Suprapubic skin (tissue), 4 donors: Measurements from ENCODE around the gene WDR73. TPM values are rescaled to one million over a fixed set of nuclear protein-coding genes. Genes with fewer than 3 reads are reported as not detected.

Experiments used
- DNase-seq, 2 donors: peaks; one replicate each; pipeline ENCODE4 v3.0.0-alpha.2; 2019; ENCODE audit warnings: low spot score in 2 of 2
- H3K27ac ChIP-seq: fragments of 200-600 bp; sonication (generic); one replicate; pipeline ENCODE4 v1.5.1; 2019
- H3K27me3 ChIP-seq: fragments of 200-600 bp; sonication (generic); one replicate; pipeline ENCODE4 v1.5.1; 2019
- H3K36me3 ChIP-seq: fragments of 200-600 bp; sonication (generic); one replicate; pipeline ENCODE4 v1.5.1; 2019
- H3K4me1 ChIP-seq: fragments of 200-600 bp; sonication (generic); one replicate; pipeline ENCODE4 v1.5.1; 2019
- H3K4me3 ChIP-seq: fragments of 200-600 bp; sonication (generic); one replicate; pipeline ENCODE4 v1.5.1; 2019; ENCODE audit warnings: mild to moderate bottlenecking
- H3K9me3 ChIP-seq: fragments of 200-600 bp; sonication (generic); one replicate; pipeline ENCODE4 v1.5.1; 2019
- EP300 ChIP-seq: sonication (generic); formaldehyde crosslinking; IDR thresholded peaks from one replicate; pipeline ENCODE4 v1.6.1; 2017; ENCODE audit warnings: antibody characterized with exemption
- POLR2A ChIP-seq, 2 donors: fragments of 450-650 bp; IDR thresholded peaks; one replicate each; pipeline ENCODE4 v1.6.1; 2017; ENCODE audit warnings: antibody characterized with exemption in 2 of 2, mild to moderate bottlenecking in 2 of 2, moderate library complexity in 2 of 2
- POLR2AphosphoS5 ChIP-seq, 3 donors: sonication (generic); formaldehyde crosslinking; IDR thresholded peaks; one replicate each; pipeline ENCODE4 v1.6.1; 2017; ENCODE audit warnings: antibody characterized with exemption in 3 of 3
- WGBS: methylation state at CpG from one replicate; pipeline ENCODE4 v1.1.5; 2018; 5-methylcytosine and 5-hydroxymethylcytosine counted together
- total RNA-seq, 4 donors: library from RNA; depleted of rRNA; stranded (reverse); fragments of >200 nt; gene quantifications; one replicate each; pipeline ENCODE4 v1.1.0, GENCODE V29; 2016
- TF ChIP-seq, protein P1 (sequence below), 2 donors: fragments of 200-600 bp in 1 of 2; fragments of 450-650 bp in 1 of 2; sonication (generic) in 1 of 2; IDR thresholded peaks; one replicate each; pipeline ENCODE4 v1.5.1; 2016 to 2019; ENCODE audit warnings: antibody characterized with exemption in 2 of 2, mild to moderate bottlenecking in 1 of 2, moderate library complexity in 1 of 2

WDR73 gene
- total RNA-seq, 4 donors from 2014 or later, result 16.0 to 39.9 (median 27.2) TPM

DNA sequence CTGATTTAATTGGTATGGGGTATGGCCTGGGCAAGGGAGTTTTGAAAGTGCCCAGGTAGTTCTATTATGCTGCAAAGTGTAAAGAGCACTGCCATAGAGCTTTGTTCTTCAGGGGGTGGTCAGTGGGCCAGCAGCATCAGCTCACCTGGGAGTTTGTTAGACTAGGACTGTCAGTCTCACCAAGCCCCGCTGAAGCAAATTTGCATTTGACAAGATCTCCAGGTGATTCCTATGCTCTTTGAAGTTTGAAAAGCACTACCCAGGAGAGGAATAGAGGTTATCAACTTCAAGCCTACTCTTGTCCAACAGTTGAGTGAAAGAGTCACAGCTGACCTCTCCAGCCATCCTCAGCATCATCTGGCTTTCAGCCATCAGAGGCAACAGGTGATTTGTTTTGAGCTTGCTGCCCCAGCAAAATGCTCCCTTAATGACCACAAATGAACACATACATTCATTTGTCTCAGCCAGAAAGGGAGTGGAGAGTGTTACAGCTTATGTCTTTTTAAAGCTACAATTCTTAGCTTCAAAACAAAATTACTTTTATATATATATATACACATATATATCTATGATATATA, 45.3 kb downstream of the WDR73 start:
- H3K4me1 ChIP-seq, result no peaks in the 10 kb centered on the region

DNA sequence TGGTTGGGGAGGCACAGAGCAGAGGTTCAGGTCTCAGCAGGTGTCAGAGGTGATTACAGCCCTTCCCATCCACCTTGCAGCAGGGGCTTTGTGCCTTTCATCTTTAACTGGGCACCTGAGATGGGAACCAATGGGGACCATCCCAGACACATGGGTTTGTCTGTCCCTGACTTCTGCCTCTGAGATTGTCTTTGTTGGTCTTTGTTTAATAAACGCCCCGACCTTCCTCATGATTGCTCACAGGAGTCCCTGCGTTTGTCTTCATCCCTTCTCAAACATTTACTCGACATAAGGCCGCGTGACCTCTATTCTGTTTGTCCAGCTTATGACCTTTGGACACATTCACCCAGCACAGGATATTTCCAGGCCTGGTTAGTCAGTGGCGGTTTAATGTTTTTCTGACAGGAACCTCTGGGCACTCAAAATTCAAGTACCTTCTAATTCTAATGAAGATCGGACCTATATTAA, 47.4 kb downstream of the WDR73 start:
- TF ChIP-seq, protein P1, sequence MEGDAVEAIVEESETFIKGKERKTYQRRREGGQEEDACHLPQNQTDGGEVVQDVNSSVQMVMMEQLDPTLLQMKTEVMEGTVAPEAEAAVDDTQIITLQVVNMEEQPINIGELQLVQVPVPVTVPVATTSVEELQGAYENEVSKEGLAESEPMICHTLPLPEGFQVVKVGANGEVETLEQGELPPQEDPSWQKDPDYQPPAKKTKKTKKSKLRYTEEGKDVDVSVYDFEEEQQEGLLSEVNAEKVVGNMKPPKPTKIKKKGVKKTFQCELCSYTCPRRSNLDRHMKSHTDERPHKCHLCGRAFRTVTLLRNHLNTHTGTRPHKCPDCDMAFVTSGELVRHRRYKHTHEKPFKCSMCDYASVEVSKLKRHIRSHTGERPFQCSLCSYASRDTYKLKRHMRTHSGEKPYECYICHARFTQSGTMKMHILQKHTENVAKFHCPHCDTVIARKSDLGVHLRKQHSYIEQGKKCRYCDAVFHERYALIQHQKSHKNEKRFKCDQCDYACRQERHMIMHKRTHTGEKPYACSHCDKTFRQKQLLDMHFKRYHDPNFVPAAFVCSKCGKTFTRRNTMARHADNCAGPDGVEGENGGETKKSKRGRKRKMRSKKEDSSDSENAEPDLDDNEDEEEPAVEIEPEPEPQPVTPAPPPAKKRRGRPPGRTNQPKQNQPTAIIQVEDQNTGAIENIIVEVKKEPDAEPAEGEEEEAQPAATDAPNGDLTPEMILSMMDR (IDR thresholded peaks at IDR 0.05), result no peak
- no peak for TF ChIP-seq EP300
- TF ChIP-seq POLR2AphosphoS5 (IDR thresholded peaks at IDR 0.05), result no peak
- TF ChIP-seq POLR2A (IDR thresholded peaks at IDR 0.05), result no peak
- 89% methylated on average over 8 of the region's 8 CpGs for WGBS
- Histone ChIP-seq H3K4me1 (peaks cover 5% of the 10 kb centered on the region), H3K9me3 (no peaks in the 10 kb centered on the region), H3K27ac (no peak overlapping the region), H3K27me3 (no peaks in the 10 kb centered on the region), H3K4me3 (no peak overlapping the region), H3K36me3 (peaks cover 17% of the 10 kb centered on the region)
- no peak for DNase-seq

More for the DNA sequence above, 45.3 kb downstream of the WDR73 start:
- H3K27me3 ChIP-seq, result no peaks in the 10 kb centered on the region
- no peak for DNase-seq
- TF ChIP-seq EP300 (no peak), POLR2AphosphoS5 (IDR thresholded peaks at IDR 0.05) (no peak), POLR2A (IDR thresholded peaks at IDR 0.05) (no peak)
- TF ChIP-seq, protein P1 (IDR thresholded peaks at IDR 0.05), result no peak
- peaks cover 16% of the 10 kb centered on the region for H3K36me3 ChIP-seq
- no peaks in the 10 kb centered on the region for H3K9me3 ChIP-seq
- 57% methylated on average over 1 of the region's 1 CpG for WGBS
- no peak overlapping the region for H3K27ac ChIP-seq
- no peak overlapping the region for H3K4me3 ChIP-seq

DNA sequence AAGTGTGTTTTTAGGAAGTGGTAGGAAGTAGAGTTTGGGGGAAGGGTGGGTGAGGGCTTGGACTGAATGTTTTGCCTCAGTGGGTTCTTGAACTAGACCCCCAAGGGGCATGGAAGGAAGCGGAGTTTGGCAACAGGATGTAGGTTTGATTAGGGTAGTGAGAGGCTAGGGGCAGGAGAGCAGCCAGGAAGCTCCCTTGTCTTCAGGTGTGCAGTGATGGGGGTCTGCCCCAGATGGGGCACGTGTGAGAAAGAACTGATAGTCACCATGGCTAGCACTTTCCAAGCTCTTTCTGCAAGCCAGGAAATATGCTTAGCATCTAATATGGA, 48.6 kb downstream of the WDR73 start:
- no peaks in the 10 kb centered on the region for H3K27me3 ChIP-seq
- no peak overlapping the region for H3K27ac ChIP-seq
- H3K4me1 ChIP-seq, result peaks cover 14% of the 10 kb centered on the region
- no peaks in the 10 kb centered on the region for H3K9me3 ChIP-seq
- TF ChIP-seq EP300, result no peak
- no peak for TF ChIP-seq POLR2A (IDR thresholded peaks at IDR 0.05)
- TF ChIP-seq, protein P1 (IDR thresholded peaks at IDR 0.05), result no peak
- TF ChIP-seq POLR2AphosphoS5 (IDR thresholded peaks at IDR 0.05), result no peak
- no peak for DNase-seq
- no peak overlapping the region for H3K4me3 ChIP-seq
- H3K36me3 ChIP-seq, result peaks cover 17% of the 10 kb centered on the region
- WGBS, result 64% methylated on average over 2 of the region's 2 CpGs

DNA sequence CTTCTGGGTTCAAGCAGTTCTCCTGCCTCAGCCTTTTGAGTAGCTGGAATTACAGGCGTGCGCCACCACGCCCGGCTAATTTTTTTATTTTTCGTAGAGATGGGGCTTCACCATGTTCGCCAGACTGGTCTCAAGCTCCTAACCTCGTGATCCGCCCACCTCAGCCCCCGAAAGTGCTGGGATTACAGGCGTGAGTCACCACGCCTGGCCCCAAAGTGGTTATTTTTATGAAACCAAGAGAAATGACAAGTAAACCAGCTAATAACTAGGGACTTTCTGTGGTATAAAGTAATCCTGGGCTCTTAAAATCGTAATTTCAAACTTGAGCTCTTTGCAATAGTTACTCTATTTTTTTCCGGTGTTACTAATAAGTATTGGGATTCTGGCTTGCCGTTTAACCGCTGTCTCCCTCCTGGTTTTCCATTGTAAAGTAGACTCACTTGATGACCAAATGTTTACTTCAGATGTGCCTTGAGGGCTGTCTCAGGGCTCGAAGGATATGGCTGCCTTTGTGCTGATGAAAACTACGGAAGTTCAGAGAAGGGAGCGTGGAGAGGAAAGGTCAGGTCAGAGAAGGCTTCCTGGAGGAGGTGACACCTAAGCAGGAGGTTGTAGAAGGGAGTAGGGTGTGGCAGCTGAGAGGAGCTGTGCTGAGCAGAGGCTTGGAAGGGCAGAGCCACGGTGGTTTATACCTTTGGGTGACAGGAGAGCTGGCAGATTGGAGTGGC, 49.1 kb downstream of the WDR73 start:
- H3K9me3 ChIP-seq, result no peaks in the 10 kb centered on the region
- no peak overlapping the region for H3K4me3 ChIP-seq
- WGBS, result 81% methylated on average over 19 of the region's 19 CpGs
- TF ChIP-seq EP300 (no peak), POLR2A (IDR thresholded peaks at IDR 0.05) (no peak), POLR2AphosphoS5 (IDR thresholded peaks at IDR 0.05) (no peak)
- TF ChIP-seq, protein P1 (IDR thresholded peaks at IDR 0.05), result no peak
- no peak overlapping the region for H3K27ac ChIP-seq
- DNase-seq, result no peak
- peaks cover 14% of the 10 kb centered on the region for H3K4me1 ChIP-seq
- no peaks in the 10 kb centered on the region for H3K27me3 ChIP-seq
- peaks cover 17% of the 10 kb centered on the region for H3K36me3 ChIP-seq

DNA sequence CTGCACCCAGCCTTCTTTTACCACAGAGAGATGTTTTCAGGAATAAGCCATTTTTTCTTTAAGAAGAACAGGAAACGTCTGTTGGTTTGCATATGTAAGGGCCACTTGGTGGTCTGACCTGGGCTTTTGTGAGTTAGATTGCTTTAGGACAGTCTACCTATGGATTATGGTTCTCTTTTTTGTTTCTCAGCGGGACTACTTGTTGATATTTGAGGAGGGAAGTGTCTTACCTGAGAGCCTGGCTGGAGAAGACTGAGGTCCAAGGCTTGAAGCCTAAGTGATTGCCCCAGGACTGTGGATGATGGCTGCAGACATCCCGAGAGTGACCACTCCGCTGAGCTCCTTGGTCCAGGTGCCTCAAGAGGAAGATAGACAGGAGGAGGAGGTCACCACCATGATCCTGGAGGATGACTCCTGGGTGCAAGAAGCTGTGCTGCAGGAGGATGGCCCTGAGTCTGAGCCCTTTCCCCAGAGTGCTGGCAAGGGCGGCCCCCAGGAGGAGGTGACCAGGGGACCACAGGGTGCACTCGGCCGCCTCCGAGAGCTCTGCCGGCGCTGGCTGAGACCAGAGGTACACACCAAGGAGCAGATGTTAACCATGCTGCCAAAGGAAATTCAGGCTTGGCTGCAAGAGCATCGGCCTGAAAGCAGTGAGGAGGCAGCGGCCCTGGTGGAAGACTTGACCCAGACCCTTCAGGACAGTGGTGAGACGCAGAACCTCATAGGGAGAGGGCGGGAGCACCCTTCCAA, 50.3 kb downstream of the WDR73 start:
- DNase-seq, result no peak
- H3K36me3 ChIP-seq, result peaks cover 17% of the 10 kb centered on the region
- 88% methylated on average over 13 of the region's 14 CpGs for WGBS
- TF ChIP-seq EP300, result no peak
- TF ChIP-seq, protein P1 (IDR thresholded peaks at IDR 0.05), result no peak
- no peak for TF ChIP-seq POLR2AphosphoS5 (IDR thresholded peaks at IDR 0.05)
- no peak for TF ChIP-seq POLR2A (IDR thresholded peaks at IDR 0.05)
- no peak overlapping the region for H3K27ac ChIP-seq
- no peaks in the 10 kb centered on the region for H3K9me3 ChIP-seq
- no peak overlapping the region for H3K4me3 ChIP-seq
- H3K27me3 ChIP-seq, result no peaks in the 10 kb centered on the region
- peaks cover 19% of the 10 kb centered on the region for H3K4me1 ChIP-seq
